Stimulated activated CD8-positive, alpha-beta memory T cell treated with anti-CD3 and anti-CD28 coated beads, Interleukin-4, amount 100 ng/mL, for 24 hours (primary cell): ENCODE data around the gene MCM3AP.
A peak's percentile ranks its signal among the peaks of the same experiment; 100 is the strongest.
"Not testable (repeated sequence)": the region's sequence is repeated elsewhere in the genome, so short reads cannot be mapped to it uniquely, and the experiment has no call there.

ENCODE experiments used
- DNase-seq: peaks from one replicate; pipeline ENCODE4 v3.0.0-alpha.2; 2020; ENCODE audit warnings: low read depth

Gene MCM3AP

DNA sequence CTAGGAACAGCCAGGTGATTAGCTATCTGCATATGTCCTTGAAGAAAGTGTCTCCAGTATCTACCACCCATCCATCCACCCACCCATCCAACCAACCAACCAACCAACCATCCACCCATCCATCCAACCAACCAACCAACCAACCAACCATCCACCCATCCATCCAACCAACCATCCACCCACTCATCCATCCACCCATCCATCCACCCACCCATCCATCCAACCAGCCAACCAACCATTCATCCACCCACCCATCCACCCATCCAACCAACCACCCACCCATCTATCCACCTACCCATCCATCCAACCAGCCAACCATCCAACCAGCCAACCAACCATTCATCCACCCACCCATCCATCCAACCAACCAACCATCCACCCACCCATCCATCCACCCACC is 26.2 kb upstream of the MCM3AP start:
- DNase-seq: no peak

DNA sequence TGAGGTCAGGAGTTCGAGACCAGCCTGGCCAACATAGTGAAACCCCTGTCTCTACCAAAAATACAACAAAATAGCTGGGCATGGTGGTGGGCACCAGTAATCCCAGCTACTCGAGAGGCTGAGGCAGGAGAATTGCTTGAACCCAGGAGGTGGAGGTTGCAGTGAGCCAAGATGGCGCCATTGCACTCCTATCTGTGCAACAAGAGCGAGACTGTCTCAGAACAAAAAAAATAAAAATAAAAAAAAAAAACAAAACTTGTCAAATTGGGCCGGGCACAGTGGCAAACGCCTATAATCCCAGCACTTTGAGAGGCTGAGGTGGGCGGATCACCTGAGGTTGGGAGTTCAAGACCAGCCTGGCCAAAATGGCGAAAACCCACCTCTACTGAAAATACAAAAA is 24.8 kb upstream of the MCM3AP start:
- DNase-seq: not testable (repeated sequence)

DNA sequence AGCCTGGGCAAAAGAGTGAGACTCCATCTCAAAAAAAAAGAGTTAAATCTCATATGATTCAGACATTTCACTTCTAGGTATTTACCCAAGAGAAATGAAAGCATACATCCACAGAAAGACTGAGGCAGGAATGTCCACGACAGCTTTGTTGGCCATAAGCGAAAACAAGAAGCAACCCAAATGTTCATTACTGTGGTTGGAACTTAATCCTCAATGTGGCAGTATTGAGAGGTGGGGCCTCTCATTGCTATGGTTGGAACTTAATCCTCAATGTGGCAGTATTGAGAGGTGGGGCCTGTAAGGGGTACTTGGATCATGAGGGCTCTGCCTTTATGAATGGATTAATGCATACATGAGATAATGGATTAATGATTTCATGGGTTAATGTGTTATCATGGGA is 23.0 kb upstream of the MCM3AP start:
- DNase-seq: no peak

DNA sequence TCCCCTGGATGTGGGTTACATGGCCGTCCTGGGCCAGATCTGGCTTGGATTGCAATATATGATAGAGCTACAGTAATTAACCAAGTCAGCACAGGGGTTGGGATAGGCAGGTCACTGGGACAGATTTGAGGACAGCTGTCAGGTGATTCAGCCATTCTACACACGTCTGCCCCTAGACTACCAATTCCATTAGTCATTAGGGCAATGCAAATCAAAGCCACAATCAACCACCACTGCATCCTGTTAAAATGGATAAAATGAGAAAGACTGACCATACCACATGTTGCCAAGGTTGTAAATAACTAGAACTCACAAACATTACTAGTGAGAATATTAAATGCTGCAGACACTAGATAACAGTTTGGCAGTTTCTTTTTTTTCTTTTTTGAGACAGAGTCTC is 22.2 kb upstream of the MCM3AP start:
- DNase-seq: no peak

DNA sequence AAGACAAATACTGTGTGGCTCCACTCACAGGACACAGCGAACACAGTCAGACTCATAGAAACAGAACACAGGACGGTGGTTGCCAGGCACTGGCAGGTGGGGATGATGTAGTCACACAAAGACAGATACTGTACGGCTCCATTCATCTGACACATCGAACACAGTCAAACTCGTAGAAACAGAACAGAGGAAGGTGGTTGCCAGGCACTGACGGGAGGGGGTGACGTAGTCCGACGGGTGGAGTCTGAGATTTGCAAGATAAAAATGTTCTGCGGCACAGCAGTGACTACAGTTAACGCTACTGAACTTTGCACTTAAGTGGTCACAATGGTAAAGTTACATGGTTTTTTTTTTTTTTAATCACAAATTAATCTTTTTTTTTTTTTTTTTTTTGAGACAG is 19.5 kb upstream of the MCM3AP start:
- DNase-seq: no peak

DNA sequence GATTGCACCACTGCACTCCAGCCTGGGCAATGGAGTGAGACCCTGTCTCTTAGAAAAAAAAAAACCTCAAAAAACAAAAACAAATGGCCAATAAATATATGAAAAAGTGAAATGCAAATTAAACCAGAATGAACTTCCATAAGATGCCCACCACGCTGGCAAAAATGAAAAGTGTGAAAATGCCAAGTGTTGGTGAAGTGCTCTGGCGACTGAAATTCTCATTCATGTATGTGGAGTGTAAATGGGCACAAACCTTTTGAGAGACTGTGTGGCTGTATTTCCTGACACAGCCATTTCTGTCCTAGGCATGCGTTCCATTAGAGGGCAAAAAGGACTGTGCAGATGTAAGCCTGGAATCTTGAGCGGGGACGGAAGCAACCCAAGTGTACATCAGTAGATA is 19.0 kb upstream of the MCM3AP start:
- DNase-seq: no peak

DNA sequence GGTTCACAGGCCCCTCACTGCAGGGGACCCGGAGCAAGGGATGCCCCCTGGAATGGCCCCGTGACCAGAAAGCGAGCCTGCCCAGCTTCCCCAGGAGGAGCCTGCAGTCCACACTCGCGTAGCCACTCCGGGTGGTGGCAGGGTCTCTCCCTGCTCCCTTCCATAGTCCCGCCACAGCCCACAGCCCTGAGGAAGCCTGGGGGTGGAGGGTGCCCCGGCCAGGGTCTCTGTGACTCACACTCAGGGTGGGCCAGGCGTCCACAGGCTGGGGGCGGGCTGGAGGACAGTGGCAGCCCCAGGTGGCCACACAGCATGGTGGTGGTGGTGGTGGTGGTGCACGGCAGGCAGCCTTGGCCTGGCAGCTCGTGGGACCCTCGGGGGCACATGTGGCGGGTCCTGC is 16.3 kb upstream of the MCM3AP start:
- no peak for DNase-seq

DNA sequence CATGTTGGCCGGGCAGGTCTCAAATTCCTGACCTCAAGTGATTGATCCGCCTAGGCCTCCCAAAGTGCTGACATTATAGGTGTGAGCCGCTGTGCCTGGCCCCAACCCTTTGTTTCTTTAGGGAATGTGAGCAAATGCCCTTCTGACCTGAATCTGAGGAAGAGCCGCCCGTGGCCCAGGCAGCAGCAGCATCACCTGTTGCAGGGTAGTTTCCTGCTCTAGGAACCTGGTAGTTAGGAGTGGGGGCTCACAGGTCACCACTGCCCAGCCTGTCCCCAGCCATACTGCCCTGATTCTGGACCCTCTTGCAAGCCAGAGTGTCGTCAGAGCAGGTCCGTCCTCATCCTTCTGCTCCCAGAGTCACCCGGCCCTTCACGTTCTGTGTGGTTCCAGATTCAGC is 13.8 kb upstream of the MCM3AP start:
- DNase-seq: no peak

DNA sequence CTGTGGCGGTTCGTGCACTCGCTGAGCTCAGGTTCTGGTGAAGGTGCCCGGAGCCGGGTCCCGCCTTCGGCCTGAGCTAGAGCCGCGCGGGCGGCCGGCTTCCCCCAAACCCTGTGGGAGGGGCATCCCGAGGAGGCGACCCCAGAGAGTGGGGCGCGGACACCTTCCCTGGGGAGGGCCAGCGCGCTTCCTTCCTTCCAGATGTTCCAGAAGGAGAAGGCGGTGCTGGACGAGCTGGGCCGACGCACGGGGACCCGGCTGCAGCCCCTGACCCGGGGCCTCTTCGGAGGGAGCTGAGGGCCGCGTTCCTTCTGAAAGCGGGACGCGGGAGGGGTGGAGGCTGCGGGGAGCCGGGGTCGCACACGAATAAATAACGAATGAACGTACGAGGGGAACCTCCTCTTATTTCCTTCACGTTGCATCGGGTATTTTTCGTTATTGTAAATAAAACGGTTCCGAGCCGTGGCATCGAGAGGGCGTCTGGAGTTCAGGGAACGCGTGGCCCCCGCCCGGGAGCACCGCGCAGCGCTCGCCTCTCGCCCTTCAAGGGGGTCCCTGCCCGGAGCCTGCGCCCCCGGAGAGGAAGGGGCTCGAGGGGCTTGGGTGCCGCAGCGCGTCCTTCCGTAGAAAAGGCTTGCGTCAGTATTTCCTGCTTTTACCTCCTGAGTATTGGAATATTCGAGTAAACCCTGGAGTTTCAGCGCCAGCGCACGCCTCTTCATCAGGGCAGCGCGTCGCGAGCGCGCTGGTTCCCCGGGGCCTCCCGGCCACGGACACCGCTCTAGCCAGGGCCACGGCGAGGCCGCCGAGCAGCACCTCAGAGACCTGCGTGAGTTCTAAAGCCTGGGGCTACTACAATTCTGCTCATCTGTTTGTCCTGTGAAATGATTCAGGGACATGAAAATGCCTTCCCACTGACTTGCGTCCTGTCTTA is 12.2 kb upstream of the MCM3AP start:
- DNase-seq: no peak

DNA sequence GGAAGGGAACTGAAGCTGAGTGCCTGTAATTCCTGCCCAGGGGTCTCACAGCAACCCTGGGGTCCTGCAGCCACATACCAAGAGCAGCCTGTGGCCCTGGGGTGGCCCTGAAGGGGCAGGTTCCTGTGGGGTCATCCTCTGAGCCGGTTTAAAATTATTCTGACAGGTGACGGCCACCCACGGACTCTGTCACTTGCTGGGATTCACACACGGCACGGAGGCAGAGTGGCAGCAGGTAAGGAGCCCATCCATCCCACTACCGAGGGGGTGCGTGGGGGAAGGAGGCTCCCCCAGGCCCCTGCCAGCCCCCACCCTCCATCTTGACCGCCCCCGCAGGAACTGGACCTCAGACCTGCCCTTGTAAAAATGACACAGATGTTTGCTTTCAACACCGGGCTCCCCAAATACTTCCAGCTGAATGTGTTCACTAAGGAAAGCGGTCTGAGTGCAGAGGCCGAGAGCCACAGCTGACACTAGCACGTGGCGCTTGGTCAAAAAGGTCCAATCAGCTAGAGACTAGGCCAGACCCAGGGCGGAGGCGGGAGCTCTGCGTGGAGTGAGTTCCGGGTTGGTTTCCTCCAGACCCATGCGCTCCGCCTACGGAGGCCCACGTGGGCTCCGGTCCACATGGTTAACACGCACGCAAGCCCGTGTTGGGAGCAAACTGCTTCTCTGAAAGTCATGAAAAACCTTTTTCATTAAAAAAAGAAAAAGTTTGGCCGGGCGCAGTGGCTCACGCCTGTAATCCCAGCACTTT is 10.8 kb upstream of the MCM3AP start:
- DNase-seq: peak; percentile 46

DNA sequence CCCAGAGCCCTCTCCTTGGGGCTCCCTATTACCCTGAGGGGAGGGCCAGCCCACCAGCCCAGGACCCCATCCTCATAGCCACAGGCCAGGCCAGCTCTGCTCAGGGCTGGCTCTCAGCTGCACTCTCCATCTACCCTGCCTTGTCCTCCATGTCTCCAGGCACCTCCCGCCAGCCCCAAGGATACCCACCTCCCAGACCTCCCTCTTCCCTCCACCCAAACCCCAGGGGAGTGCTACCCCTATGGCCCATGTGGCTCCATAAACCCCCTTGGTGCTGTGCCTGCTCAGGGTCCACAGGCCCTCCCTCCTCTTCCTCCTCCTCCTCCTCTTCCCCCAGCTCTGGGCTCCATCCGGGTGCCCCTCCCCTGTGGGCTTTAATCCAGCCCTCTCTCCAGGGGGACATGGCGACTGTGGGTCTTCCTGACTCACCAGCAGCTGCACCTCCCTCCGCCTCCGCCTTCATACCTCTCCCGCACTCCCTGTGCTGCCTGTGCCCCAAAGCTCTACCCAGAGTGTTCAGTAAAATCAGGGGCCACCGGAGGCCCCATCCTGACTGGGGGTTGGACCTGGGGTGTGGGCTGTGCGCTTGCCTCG is 9.9 kb upstream of the MCM3AP start:
- DNase-seq: no peak

DNA sequence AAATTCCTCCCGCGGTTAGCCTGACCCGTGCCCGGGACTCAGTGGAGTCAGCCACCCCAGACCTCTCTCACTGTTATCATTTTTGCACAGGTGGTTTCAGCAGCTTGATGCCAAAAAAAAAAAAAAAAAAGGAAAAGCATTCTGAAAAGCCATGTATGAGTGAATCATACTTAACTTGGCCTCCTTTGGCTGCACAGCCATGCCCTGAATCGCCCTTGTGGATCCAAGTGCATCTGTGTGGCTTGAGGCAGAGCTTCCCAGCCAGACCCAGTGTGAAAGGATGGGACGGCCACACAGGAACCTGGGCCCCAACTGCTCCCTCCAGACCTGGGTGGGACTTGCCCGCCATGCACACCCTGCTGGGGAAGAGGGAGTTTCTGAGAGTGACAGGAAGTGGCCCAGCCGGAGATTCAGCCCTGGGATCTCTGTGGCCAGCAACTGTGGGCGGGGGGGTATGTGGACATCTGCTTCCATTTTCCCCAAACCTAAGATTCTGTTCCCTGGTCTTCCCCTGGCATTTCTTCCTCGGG is 9.3 kb upstream of the MCM3AP start:
- no peak for DNase-seq

DNA sequence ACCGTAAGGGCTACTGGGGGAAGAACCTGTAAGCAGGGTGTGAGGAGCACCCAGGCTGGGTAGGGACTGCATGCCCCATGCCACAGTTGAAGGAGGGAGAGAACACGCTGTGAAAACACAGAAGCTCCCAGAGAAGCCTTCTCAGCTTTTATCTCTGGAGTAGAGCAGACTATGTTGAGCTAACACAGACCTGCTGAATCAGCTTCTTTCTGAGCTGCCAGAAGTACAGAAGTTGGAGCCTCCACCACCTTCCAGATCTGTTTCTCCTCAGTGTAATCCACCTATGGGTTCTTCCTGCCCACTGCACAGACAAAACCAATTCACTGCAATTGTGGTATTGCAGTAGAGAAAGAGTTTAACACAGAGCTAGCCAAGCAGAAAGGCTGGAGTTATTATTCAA is 6.2 kb upstream of the MCM3AP start:
- no peak for DNase-seq

DNA sequence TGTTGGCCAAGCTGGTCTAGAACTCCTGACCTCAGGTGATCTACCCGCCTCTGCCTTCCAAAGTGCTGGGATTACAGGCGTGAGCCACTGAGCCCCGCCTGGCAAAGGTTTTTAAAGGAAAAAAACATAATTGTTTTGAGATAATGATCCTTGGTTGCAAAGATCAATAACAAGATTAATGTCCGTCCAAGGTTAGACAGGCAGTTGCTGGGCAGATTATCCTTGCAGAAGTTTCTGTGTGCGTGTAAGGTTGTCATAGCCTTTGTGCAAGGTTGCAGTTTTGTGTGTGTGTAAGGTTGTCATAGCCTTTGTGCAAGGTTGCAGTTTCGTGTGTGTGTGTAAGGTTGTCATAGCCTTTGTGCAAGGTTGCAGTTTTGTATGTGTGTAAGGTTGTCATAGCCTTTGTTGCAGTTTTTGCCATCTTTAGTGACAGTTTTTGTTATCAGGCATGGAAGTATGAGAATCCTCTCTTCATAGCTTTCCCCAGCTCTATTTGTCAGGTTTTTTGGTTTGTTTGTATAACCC is 4.3 kb upstream of the MCM3AP start:
- DNase-seq: no peak

DNA sequence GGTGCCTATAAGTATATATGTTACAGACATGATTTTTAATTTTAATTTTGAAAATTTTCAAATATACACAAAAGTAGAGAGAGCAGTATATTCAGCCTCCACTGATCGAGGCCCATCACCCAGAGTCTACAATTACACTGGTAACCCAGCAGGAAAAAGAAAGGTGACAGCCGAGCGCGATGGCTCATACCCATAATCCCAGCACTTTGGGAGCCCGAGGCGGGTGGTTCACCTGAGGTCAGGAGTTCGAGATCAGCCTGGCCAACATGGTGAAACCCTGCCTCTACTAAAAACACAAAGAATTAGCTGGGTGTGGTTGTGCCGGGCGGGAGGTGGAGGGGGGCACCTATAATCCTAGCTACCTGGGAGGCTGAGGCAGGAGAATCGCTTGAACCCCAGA is 2.1 kb upstream of the MCM3AP start:
- DNase-seq: no peak

DNA sequence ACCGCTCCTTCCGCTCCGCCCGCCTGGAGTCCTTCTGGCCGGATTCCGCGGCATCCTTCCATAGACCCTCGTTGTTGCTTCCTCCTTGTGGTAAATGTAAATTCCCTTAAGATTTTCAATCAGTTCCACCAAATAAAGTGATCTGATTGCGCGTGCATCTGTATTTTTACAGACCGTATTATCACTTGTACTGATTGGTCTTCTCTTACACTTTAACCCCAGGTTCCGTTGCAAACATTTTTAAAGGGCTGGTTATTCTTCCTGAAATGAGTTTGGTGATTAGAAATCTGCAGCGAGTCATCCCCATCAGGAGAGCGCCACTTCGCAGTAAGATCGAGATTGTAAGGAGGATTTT is 1.2 kb upstream of the MCM3AP start:
- no peak for DNase-seq

DNA sequence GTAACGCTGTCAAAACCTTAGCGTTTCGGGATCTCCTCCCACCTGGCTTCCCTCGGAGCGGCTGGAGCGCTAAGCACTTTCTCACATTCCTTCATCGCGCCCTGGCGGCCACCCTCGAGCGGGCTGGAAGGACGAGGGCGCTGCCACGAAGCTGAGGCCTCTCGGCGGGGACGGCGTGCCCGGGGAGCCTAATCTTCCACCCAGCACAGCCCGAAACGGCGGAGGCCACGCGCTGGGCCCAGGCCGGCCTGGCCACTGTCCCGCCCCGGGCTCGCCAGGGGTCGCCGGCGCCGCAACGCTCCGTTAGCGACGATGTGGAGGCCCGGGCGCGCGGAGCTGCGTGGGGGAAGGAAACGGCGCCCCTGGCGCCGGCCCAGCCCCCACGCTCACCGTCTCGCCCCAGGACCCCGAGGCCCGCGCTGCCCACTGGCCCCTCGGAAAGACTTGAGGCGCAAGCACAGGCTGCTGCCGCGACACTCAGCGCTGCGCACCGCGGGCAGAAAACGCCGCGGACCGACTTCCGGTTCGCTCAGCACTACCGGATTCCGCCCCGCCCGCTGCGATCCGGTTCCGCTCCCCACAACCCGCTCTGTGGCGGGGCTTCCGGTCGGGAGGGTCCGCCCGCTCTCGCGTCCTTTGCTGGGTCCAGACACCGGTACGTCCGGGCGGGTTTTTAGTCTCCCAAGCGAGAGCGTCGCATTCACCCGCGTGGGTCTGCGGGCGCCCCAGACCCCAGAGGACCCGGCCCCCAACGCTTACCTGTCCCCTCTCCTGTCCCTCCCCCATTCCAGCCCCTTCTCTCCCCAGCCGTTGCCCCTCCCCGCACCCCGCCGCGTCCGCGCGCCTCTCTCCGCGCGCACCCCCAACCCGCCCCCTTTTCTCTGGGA is 593 bp upstream of the MCM3AP start, which contains the start of gene YBEY:
Gene YBEY, plus strand, starts transcription at position 582 of the 887 bp plus-strand sequence. CDS start 572 bp downstream, outside the sequence.
- peak; percentile 83 for DNase-seq

DNA sequence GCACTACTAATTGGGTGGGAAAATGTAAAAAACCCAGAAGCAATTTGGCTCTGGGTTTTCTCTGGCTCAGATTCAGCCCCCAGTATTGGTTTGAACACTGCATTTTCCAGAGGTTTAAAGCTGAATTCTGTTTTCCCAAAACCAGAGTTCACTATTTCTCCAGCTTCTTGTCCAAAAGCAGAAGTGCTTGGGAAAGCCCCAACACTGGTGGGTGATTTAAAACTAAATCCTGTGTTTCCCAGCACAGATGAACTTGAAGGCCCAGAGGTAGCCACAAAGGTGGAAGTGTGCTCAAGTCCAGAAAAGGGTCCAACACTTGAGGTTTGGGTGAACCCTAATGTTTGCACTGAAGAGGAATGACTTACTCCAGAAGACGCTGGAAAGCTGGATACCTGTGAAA is 678 bp downstream of the MCM3AP start:
- no peak for DNase-seq

DNA sequence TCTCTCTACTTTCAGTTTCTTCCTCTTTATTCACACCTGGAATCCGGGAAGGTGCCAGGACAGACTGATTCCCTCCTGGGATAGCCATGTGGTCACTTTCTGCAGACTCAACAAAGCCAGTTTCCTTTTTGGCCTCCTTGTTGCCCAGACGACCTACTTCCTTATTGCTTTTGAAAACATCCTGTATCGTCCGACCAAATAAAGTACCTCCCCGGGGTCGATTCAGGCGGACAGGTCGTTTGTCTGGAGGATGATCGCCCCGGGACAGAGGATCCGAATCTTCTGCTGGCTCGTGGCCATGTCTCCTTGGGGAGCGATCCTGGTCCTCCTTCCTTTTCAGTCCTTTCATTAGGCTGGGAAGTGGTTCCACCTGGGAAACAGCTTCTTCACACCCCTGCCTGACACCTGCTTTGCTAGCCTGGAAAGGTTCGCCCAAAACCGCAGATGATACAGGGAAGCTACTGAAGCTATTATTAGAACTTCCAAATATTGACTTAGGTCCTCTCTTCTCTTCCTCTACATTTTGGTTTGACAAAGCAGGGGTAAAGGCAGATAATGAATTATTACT is 1.2 kb downstream of the MCM3AP start:
- DNase-seq: no peak

DNA sequence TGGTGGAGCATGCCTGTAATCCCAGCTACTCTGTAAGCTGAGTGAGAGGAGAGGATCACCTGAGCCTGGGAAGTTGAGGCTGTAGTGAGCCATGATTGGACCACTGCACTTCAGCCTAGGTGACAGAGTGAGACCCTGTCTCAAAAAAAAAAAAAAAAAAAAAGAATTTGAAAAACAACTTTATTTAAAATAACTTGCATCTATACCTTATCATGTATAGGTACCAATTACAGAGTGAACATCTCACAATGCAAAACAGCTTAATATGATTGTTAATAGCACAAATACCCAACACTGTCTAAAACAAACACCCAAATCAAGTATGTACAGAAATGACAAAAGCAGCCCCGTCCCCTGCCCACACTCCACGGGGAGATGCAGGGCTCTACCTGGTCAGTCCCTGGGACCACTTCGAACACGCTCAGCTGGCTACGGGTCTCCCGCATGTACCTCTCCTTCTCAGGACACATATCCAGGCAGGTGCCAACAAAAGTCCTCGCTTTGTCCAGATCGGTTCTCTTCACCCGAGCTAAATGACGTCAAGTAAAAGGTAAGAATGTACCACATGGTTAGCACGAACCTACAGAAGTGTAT is 10.5 kb downstream of the MCM3AP start:
- no peak for DNase-seq

DNA sequence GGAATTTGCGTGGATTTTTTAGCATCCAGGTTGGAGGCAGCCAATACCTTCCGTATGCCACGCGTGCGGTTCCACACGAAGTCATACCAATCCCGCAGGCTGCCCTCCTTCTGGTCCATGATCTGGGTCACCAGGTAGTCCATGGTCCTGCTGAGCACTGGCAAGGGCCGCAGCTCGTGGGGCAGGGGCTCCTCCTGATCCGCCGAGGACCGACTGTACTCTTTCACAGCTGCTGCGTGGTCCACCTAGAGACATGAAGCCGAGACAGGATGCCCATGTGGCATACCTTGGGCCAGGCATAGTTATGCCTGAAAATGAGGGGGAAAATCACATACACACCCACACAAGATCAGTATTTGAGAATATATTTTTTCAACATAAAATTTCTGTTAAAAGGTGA is 12.1 kb downstream of the MCM3AP start:
- no peak for DNase-seq
